Activated T-cell treated with anti-CD3 and anti-CD28 coated beads, Interleukin-2, amount 50 U/mL, for 1 hour (primary cell): ENCODE data around the gene TRIM45.

Source experiments
- DNase-seq: peaks from one replicate; pipeline ENCODE4 v3.0.0-alpha.2; 2020

The TRIM45 gene

GRCh38 chr1:117098287-117098890 lies 23.2 kb downstream of the TRIM45 start:
- DNase-seq = no peak

DNA sequence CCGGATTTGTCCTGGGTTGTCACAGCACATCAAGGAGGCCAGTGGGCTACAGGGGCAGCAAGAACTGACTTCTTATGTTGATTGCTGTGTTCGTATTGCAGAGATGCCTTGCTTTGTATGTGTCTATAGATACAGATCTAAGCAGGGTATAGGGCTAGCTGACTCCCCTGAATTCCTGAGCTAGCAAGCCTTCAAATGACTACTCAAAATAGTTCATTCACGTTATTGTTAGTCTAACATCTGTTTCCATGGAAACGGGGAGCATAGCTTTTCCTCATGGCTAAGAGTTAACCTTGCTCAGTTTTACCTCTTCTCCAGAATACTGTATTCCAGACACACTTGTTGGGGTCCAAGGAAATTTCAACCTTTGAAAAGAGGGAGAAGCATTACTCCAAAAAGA lies 24.1 kb downstream of the TRIM45 start:
- DNase-seq = no peak

DNA sequence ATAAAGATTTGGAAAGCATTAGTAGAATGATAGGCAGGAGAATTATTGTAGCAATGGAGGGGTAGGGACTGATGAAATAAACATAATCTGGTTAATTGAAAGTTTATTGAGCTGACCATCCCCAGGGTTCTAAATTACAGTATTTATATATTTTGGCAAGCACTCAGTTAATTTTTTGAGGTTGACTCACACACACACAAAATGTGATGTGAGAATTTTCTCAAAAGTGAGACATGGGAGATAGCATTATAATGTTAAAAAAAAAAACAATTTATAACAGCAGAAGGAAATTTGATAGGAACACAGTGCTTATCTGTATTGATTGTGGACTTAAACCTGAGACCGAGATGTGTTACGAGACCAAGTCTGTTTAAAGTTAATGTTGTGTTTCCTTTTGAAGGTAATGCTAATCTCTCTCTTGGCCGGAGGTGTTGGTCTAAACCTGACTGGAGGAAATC lies 24.6 kb downstream of the TRIM45 start:
- DNase-seq = no peak

- DNase-seq = no peak
These were observed 26.5 kb downstream of the TRIM45 start for GRCh38 chr1:117094841-117095604.

GRCh38 chr1:117093870-117094621 lies 27.5 kb downstream of the TRIM45 start:
- DNase-seq = no peak

- DNase-seq = no peak
These were observed 28.4 kb downstream of the TRIM45 start for GRCh38 chr1:117093091-117093534.

- no peak for DNase-seq
These were observed 29.0 kb downstream of the TRIM45 start for GRCh38 chr1:117092594-117092993.

DNA sequence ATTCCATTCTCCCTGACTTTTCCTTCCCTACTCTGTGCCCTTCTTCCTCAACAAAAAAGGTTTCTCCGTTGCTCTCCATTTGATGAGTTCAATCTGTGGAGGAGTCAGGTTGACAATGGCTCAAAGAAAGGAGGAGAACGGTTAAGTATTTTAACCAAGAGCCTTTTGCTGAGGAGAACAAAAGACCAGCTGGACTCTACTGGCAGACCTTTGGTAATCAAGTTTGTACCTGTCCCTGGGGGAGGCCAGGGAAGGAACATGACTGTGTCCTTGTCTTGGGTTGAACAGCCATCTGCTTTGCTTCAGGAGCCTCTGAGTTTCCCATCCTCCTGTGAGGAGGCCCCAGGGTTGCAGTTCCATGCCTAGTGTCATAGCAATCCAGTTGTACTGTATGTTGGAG lies 31.6 kb downstream of the TRIM45 start:
- DNase-seq = no peak

DNA sequence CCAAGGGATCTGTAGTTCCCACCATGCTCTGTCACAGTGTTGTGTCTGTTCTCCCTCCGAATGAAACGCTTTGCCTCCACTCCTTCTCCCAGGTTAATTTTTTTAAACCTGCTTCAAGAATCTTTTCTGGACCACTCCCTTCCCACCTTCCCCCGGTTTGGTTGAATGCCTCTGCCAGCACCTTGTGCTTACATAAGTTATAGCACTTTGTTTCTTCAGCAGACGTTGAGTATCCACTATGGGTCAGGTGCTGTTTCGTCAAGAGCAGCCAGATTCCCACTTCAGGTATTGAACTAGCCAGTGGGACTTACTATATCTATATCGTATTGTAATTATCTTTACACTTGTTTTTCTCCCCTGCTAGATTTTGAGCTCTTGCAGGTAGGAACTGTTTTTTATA lies 33.9 kb downstream of the TRIM45 start:
- DNase-seq = no peak

- no peak for DNase-seq
These were observed 37.3 kb downstream of the TRIM45 start for GRCh38 chr1:117084231-117084630.

GRCh38 chr1:117079737-117080136 lies 41.8 kb downstream of the TRIM45 start:
- DNase-seq = no peak

GRCh38 chr1:117077267-117077666 lies 44.3 kb downstream of the TRIM45 start:
- no peak for DNase-seq

GRCh38 chr1:117076648-117077047 lies 44.9 kb downstream of the TRIM45 start:
- DNase-seq = no peak

GRCh38 chr1:117070124-117070523 lies 51.4 kb downstream of the TRIM45 start:
- no peak for DNase-seq

DNA sequence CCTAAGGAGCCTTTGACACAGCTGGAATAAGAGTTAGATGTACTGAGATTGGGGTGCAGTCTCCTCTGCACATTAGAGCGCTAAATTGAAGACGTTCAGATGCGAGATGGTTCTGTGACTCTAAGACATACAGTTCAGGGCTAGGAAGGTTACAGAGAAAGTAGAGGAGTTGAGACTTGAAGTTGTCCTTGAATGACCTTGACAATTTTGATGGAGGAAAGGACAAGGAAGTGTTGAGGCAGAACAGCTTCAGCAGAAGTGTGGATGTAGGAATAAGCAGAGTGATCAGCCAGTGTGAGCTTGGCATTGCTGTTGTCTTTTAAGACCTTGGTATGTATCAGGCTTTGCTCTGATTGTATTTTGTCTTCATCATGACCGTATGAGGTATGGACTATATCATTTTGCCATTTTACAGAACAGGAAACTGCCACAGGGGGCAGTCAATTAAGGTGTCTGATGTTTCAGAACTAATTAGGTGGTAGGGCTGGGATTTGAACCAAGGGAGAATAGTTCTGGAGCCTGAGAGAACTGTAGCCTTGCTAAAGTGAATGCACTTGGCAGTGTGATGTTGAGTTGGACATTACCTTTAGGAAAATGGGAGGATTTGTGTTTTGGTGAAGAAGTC lies 52.2 kb downstream of the TRIM45 start:
- DNase-seq = no peak

- no peak for DNase-seq
These were observed 53.0 kb downstream of the TRIM45 start for GRCh38 chr1:117068580-117068979.

DNA sequence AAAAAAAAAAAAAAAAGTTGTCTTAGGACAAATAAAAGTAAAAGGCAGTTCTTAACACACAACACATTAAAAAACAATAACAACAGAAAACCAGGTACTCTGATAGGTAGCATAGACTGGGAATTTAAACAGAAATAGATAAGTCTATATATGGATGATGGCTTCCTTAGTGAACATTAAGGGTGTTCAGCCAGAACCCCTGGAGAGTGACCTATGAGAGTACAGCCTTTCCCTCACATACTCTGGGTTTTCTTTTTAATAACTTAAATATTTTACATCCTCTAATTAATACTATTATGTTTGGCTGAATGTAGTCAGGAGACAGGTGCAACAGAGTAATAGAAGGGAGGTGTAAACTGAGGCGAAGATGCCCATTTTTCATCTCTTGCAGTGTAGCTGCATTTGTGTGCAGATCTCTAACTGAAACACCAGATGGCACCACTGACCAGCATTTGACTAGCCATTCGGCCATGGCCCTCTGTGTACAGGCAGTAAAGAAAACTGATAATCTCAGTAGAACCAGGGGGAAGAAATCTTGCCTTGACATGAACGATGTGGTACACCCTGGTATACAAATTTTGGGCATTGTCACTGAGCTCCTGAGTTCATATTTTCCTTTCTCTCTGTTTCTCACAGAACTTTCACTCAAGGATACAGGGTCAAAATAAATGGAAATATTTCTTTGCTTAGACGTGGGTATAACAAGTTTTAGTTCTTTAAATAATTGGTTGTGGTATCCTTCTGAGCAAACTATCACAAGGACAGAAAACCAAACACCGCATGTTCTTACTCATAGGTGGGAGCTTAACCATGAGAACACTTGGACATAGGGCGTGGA lies 53.8 kb downstream of the TRIM45 start:
- DNase-seq = no peak

DNA sequence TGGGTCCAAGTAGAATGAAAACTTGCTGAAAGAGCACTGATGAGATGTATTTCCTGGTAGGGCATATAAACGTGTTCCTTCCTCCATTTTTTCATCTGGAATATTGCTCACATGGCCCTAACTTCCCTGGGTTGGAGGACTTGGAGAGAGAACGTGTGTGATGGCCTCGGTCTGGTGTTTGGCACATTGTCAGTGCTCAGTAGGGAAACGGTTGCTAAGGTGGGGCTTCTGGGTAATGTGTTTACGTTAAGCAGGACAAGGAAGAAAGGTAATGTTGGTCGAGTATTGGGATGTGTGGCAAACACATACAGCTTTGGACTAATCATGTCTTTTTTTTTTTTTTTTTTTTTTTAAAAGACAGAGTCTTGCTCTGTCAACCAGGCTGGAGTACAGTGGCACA lies 55.2 kb downstream of the TRIM45 start:
- no peak for DNase-seq

GRCh38 chr1:117061986-117062415 lies 59.5 kb downstream of the TRIM45 start:
- DNase-seq = no peak
